Thyroid gland (tissue), 4 donors: ENCODE data around the gene UNC5CL.

ENCODE experiments used
- CTCF ChIP-seq, 6 experiments: fragments of 200-600 bp in 3 of 6; fragments of 450-650 bp in 3 of 6; sonication (generic) in 3 of 6; IDR thresholded peaks; one replicate each; pipeline ENCODE4 v1.5.1; 2016 to 2019; ENCODE audit warnings: antibody characterized with exemption in 6 of 6, mild to moderate bottlenecking in 2 of 6, inconsistent platforms in 1 of 6, moderate library complexity in 1 of 6
- POLR2A ChIP-seq, 2 donors: fragments of 450-650 bp; IDR thresholded peaks; one replicate each; pipeline ENCODE4 v1.6.1; 2017; ENCODE audit warnings: antibody characterized with exemption in 2 of 2, mild to moderate bottlenecking in 2 of 2, moderate library complexity in 1 of 2

GRCh38 chr6:41078101-41078500 is 39.1 kb upstream of the UNC5CL start:
- TF ChIP-seq POLR2A (IDR thresholded peaks at IDR 0.05) (no peak), CTCF (IDR thresholded peaks at IDR 0.05) (no peak)
